Fibroblast of pulmonary artery (primary cell): ENCODE measurements around the gene SUFU.

Experiments
- DNase-seq: peaks from one replicate; pipeline ENCODE4 v3.0.0-alpha.2; 2010; ENCODE audit warnings: low read depth
- H3K4me3 ChIP-seq: replicated peaks from 2 replicates; pipeline ENCODE4 v1.5.1; 2011; ENCODE audit warnings: low read depth, mild to moderate bottlenecking, control low read depth, low read length, moderate library complexity
- CTCF ChIP-seq: IDR thresholded peaks from 2 replicates; pipeline ENCODE4 v1.5.1; 2011; ENCODE audit warnings: mild to moderate bottlenecking, control low read depth, low read length, inconsistent platforms; ENCODE audit errors: missing control alignments

Gene SUFU

DNA sequence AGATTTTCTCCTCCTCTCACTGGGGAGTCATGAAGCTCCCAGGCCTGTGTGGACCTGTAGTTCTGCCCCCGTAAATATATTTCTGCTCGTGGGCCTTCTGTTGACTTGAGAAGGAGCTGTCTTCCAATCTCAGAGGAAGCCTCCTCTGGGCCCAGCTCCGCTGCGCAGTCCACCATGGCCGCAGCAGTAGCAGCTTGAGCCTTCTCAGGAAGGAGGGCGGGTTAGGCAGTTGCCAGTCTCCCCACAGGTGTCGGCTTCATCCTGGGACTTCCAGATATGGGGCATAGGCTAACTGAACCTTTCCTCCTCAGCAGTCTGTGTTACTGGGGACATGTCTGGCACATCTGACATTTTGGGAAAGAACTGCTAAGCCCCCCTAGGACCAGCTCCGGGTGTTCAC is 77.6 kb downstream of the SUFU start:
- H3K4me3 ChIP-seq, result no peak overlapping the region
- no peak for DNase-seq

GRCh38 chr10:102581981-102582580 is 78.3 kb downstream of the SUFU start:
- no peak overlapping the region for H3K4me3 ChIP-seq
- no peak for TF ChIP-seq CTCF
- DNase-seq, result no peak

More for the DNA sequence above, 77.6 kb downstream of the SUFU start:
- TF ChIP-seq CTCF, result no peak

- peak; percentile 95 for DNase-seq
- no peak overlapping the region for H3K4me3 ChIP-seq
- peak; percentile 86 for TF ChIP-seq CTCF
Observed at GRCh38 chr10:102583435-102584417, 80.0 kb downstream of the SUFU start.

- TF ChIP-seq CTCF, result no peak
- H3K4me3 ChIP-seq, result no peak overlapping the region
- no peak for DNase-seq
Observed at GRCh38 chr10:102585026-102585425, 81.3 kb downstream of the SUFU start.

GRCh38 chr10:102586858-102587257 is 83.1 kb downstream of the SUFU start:
- H3K4me3 ChIP-seq, result no peak overlapping the region
- no peak for TF ChIP-seq CTCF
- no peak for DNase-seq

- TF ChIP-seq CTCF, result no peak
- DNase-seq, result no peak
- H3K4me3 ChIP-seq, result no peak overlapping the region
Observed at GRCh38 chr10:102588875-102589274, 85.1 kb downstream of the SUFU start.
